ENCODE results near the gene STK32C.
"Not testable (repeated sequence)": the region's sequence is repeated elsewhere in the genome, so short reads cannot be mapped to it uniquely, and the experiment has no call there.

STK32C gene

DNA sequence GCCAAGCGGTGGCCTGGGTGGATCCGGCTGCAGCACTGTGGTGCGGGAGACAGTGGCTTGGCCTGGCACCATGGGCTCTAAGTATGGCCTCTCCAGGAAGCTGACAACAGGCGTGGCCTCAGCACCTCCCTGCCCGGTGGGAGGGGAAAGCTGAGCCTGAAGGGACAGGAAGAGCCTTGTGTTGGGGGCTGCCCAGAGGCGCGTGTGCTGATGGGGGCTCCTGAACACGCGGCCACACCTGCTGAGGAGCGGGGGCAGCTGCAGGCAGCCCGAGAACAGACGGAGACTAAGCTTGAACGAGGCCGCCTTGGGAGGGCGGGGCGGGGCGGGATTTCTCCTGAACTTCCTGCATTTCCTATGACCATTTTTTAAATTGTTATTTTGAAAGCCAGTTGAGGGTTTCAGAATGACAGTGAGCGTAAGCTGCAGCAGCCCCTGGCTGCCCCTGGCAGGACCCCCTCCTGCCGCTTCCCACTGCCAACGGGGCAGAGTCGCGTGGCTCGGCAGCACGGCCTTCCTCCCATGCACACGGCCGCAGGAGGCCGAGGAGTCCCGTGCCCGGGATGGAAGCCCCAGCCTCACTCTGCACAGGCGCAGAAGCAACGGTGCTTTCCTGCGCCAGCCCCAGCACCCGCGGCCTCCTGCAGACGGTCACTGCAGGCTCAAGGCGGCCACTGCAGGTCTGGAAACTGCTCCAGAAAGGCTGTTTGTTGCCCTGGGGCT is 77.8 kb downstream of the STK32C start:
- no peak for DNase-seq (ENCODE audit: low read depth)

DNA sequence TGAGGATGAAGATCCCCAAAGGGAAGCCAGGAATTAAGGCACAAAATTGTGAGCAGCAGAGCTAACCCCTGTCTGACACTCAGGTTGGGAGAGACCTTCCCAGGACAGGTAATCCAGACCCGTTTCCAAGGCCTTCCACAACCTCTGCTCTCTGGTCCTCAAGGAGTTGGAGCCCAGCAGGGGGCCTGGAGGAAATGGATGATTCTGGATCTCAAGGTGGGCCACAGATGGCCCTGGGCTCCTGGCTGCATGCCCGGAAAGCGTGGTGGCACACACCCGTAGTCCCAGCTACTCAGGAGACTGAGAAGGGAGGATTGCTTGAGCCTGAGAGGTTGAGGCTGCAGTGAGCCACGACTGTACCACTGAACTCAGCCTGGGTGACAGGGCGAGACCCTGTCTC is 78.7 kb downstream of the STK32C start:
- DNase-seq (ENCODE audit: low read depth): no peak

DNA sequence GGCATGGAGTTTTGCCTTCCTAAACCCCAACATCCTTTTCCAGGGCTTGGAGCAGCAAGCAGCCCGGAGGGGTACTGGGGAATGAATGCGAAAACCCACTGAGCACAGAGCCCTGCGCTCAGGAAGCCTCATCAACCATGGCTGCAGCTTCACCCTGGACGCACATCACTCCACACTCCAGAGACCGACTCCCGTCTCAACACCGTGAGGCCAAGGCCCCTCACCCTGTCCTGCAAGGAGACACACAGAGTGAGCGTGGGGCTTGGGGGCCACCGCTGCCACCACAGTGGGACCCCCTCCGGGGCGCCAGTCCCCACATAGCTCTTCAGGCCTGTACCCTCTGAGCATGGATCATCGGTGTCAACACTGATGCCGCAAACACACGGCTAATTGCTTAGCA is 79.1 kb downstream of the STK32C start:
- DNase-seq (ENCODE audit: low read depth): no peak

DNA sequence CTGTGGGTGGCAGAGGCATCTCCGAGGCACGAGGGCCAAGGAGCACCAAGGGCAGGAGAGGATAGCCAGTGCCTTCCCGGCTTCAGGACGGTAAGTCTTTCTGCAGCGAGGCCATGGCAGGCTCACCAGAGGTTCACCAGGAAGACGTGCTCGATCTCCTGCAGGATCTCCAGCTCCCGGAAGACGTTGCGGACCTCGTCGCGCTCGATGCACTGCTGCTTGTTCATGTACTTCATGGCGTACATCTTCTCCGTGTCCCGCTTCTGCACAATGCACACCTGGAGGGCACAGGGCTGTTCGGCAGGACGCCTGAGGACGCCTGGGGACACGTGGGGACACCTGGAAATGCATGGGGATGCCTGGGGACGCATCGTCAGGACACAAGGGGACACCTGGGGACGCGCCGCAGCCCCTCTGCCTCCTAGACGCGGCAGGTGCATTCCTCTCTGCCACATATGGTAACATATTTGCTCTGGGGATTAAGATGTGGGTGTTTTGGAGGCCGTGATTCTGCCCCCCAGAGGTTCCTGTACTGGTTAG is 79.8 kb downstream of the STK32C start:
- DNase-seq (ENCODE audit: low read depth): no peak

DNA sequence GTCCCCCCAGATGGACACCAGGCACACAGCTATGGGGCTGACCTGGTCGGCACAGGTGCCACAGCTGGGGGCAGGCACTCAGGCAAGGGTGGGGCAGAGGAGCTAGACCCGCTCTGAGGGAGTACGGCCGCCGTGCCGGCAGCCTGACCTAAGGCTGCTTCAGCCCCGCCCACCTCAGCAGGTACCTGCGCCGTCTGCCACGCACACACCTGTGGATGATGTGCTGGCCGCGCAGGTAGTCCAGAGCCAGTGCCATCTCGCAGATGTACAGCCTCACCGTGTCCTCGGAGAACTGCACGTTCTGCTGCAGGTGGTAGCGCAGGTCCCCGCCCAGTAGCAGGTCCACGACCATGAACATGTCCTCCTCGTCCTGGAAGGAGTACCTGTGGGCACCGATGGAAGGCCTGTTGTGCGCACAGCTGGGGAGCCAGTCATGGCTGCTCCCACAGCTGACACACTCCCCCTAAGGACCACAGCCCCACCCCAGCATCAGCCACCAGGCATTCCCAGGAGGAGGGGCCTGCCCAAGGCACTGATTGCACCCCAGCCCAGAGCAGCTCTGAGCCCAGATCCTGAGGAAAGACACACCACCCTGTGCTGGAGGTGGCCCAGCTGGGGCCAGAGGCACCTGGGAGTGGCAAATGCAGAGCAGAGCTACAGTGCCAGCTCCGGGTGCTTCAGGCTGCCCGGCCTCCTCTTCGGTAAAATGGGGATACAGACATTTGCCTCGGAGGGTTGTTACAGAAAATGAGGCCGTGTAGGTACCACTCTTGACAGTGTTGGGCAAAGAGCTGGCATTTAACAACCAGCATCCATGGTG is 81.0 kb downstream of the STK32C start:
- no peak for DNase-seq (ENCODE audit: low read depth)

DNA sequence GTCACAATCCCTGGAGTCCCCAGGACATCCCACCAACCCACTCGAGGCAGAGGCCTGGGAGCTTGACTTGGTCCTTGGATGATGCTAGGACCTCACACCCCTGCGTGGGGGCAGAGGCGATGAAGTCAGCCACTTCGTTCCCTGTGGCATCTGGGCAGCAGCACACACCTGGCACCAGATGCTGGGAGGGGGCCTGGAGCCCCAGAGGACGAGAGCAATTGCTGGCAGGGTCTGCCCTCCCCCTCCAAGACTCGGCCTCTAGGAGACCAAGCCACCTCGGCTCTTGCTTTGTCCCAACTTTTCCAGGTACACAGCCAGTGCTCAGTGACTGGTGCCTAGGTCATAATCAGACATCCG is 81.9 kb downstream of the STK32C start:
- DNase-seq (ENCODE audit: low read depth): no peak

DNA sequence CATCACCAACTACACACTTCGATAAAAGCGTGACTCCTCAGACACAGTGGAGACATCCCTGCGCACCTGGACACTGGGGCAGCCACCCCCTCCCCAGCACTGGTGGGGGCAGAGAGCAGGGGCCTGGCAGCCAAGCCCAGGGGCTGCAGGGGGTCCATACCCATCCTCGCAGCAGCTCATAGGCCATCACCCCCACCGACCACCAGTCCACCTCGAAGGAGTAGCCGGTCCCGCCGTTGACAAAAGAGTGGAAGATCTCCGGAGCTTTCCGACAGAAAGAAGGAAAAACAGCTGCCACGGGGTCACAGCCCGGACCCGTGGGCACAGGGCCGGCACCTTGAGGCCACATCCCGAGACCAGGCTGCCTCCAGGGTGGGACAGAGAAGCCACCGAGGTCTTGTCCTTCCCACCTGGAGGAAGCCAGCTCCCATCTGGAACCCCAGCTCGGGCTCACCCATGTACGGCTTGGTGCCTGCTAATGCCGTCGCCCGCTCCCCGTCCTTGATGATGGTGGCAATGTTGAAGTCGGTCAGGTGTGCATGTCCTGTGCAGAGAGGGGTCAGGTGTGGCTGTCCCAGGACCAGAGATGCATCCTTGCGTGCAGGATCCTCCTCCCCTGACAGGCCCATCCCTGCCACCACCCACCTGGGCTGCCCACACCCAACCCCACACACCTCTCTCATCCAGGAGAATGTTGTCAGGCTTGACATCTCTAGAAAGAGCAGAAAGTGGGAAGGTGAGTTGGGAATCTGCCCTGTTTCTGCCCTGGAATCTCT is 82.5 kb downstream of the STK32C start:
- DNase-seq (ENCODE audit: low read depth): no peak

DNA sequence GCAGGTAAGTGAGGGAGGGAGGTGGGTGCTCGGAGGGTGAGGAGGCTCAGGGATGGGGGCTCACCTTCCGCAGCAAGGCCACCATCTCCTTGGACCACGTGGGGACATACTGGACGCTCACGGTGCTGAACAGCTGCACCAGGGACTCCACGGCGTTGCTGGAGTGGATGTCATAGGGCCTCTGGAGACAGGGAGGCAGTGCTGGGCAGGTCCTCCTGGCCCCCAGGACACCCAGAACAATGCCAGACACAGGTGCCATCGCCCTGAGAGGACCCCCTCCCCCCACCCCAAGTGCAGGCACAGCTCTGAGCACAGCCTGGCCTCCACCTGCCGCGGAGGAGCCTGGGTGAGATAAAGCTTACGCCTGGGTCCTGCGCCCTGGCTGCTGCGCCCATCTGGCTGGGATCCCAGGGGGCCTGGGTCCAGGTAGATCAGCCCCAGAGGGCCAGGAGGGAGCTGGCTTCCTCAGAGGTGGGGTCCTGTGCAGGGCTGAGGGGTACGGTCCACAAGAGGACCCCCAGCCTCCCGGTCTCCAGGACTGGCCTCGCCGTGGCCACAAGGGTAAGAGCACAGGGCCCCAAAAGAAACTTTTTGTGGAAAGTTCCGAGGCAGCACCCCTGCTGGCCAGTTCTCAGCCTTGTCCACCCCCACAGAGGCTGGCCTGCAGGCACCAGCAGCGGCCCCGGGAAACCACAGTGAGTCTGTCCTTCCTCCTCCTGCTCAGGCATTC is 83.2 kb downstream of the STK32C start:
- DNase-seq (ENCODE audit: low read depth): no peak

DNA sequence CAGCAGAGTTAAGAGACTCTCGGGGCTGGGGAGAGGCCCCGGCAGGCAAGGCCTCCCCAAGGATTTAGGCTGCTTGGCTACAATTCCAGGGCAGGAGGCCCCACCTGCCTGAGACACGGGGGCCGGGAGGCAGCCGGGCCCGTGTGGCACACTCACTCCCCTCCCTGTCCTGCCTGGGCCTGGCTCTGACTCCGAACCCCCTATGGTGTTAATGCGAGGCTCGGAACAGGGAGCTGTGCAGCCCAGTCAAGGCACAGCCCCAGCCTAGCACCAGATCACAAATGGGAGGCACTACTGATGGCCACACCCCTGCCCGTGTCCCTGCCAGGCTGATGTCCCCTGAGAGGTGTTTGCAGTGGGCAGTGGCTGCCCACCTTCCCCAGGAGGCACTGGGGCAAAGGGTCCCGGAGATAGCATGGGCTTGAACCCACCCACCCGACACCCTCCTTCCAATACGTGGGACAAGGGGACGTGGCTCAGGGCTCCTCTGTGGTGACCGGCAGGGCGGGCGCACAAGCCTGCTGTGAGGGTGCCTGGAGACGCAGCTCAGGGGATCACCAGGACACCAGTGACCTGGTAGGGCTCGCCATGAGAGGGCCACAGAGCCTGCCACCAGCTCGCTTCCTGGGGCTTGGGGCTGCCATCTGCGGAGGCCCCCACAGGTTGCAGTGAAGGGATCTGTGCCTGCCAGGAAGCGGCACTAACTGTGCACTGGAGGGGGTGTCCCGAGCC is 84.0 kb downstream of the STK32C start:
- no peak for DNase-seq (ENCODE audit: low read depth)

DNA sequence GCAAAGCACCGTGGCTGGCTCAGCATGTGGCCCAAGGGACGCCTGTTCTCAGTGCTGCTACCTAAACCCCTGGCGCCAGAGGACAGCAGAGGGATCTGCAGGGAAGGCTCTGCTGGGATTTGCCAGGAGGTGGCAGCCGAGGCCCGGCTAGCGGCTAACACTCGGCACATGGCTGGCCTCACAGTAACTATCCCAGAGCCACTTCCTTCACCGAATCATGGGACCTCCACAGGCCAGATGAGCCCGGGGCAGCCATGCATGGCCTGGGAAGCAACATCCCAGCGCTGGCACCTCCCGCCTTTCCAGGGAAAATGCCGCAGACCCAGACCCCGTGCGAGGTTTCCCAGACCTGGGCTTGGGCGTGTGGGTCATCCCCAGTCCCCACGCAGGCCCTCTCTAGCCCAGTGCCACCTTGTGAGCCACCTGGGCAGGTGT is 84.6 kb downstream of the STK32C start:
- peak; percentile 68 for DNase-seq (ENCODE audit: low read depth)

DNA sequence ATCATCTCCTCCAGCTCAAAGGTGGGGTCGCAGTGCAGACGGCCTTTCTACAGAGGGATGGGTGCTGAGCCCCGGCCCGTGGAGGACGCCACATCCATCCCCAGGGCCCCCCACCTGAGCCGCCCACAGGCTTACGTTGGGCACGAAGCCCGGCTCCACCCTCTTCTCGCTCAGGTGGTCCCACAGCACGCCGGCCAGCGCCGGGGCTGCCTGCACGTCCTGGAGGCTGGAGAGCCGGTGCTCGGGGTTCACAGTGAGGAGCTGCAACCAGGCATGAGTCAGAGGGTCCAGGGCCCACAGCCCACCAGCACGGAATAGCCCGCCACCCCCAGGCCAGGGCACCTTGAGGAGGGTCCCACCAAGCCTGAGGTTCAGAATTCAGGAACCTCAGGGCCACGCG is 85.0 kb downstream of the STK32C start:
- no peak for DNase-seq (ENCODE audit: low read depth)

DNA sequence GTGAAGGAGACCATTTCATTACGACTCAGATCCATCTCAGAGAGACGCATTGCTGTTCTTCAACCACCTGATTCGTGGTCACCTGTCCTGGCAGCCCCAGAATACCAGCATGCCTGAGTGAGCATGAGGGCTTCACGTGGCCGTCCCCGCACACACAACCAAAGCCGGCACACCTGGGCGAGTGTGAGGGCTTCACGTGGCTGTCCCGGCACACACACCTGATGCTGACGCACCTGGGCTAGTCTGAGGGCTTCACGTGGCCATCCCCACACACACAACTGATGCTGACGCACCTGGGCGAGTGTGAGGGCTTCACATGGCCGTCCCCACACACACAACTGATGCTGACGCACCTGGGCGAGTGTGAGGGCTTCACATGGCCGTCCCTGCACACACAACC is 86.8 kb downstream of the STK32C start:
- not testable (repeated sequence) for DNase-seq (ENCODE audit: low read depth)

DNA sequence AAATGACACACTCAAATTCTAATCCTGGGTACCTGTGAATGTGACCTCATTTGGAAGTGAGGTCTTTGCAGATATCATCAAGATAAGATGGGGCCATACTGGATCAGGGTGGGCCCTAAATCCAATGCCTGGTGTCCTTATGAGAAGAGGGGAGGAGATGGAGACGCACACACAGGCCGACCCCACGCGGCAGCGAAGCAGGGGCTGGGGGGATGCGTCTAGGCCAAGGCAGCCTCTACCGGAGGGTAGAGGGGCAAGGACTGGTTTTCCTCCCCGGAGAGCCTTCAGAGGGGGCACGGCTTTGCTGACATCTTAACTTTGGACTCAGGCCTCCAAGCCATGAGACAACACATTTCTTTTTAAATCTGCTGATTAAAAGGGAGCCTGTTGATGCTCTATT is 87.7 kb downstream of the STK32C start:
- no peak for DNase-seq (ENCODE audit: low read depth)

DNA sequence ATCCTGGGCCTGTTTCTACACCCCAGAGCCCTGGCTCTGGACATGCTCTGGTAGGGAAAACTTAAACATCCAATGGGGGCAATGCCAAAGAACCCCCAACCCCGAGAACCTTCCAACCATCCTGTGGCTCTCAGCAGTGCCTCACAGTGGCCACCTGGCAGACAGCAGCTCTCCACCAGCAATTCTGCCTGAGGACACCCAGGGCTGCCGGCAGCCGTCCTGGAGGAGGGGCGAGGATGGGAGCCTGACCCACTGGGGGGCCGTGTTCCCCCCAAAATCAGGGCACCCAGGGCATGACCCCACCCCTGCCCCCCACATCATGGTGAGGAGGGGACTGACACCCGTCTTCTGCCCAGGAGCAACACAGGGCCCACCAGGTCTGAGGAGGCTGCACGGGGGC is 88.3 kb downstream of the STK32C start:
- DNase-seq (ENCODE audit: low read depth): no peak

DNA sequence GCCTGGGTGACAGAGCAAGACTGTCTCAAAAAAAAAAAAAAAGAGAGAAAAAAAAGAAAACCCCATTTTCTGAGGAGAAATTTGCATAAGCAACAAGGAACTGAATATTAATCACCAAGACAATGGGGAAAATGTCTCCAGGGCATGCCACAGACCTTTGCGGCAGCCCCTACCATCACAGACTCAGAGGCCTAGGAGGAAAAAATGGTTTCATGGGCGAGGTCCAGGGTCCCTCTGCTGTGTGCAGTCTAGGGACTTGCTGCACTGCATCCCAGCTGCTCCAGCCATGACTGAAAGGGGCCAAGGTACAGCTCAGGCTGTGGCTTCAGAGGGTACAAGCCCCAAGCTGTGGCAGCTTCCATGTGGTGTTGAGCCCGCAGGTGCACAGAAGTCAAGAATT is 91.3 kb downstream of the STK32C start:
- DNase-seq (ENCODE audit: low read depth): not testable (repeated sequence)

DNA sequence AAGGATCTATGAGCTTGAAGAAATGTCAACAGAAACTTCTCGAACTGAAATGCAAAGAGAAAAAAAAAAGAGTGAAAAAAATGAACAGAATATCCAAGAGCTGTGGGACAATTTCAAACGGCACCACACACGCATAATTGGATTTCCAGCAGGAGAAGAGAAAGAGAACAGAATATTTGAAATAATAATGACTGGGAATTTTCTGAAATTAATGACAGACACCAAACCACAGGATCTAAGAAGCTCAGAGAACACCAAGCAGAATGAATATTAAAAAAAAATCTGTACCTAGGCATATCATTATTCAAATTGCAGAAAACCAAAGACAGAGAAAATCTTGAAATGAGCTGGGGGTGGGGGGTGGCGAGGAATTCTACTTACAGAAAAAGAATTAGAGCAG is 93.8 kb downstream of the STK32C start:
- no peak for DNase-seq (ENCODE audit: low read depth)

DNA sequence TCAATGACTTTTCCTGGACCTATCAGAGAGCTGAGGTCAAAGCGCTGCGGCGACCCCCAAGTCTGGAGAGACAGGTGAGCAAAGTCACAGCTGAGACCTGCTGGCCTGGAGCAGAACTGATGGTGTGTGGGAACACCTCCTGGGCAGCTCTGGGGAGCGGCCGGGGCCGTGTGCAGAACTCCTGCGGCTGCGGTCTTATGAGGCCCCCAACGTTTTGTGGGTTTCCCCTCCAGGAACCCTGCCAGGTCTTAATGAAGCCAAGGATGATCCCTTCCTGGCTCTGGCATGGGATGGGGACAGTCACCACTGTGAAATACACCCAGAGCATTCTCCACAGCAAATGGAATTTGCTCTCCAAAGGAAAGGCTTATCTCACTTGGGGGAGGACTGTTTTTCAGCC is 94.9 kb downstream of the STK32C start:
- DNase-seq (ENCODE audit: low read depth): no peak

DNA sequence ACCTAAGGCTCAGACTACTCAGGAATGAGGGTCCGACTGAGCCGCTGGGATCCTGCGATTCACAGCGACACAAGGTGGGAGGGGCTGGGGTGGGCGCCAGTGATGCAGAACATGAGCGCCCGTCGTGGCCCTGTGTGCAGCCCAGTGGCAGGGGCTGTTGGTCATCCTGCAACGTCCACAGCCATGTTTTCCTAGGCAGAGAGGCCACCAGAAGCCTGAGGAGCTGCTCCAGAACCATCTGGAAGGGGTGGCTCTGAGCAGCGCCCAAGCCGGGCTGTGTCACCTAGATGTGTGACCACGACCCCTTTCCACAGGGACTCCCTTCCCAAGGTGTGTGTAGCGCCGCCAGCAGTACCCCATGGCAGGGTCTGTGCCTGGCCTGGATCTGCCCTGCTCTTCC is 96.5 kb downstream of the STK32C start:
- DNase-seq (ENCODE audit: low read depth): no peak

DNA sequence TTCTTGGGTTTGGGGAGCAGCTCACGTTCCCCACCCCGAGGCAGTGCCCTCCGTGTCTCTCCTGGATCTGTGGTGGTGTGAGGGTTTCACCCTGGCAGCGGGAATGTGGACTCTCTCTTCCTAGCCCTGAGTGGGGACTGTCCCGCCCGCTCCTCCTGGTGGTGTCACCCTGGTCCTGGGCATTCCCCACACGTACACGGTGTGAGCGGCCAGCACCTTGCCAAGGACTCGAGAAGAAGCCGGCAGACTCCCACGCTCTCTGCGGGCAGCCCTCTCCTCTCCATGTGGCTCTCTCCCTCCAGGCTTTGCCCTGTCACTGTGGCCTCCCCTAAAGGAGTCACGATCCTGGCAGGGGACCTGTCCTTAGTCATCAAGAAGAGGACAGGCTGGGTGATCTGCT is 97.0 kb downstream of the STK32C start:
- DNase-seq (ENCODE audit: low read depth): no peak

DNA sequence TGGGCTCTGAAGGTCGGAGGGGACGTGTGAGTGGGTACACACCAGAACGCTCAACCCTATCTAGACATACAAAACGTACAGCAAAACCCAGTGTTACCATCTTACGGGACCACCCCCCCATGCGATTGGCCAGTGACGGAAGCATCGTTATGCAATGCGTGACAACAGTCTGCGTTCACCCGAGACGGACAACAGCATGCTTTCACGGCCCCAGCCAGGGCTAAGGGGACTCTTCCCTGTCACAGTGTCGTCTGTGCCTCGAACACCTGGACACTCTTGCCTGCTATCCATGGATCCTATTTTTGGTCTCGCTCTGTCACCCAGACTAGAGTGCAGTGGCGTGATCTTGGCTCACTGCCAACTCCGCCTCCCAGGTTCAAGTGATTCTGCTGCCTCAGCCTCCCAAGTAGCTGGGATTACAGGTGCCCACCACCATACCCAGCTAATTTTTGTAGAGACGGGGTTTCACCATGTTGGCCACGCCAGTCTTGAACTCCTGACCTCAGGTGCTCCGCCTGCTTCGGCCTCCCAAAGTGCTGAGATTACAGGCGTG is 97.7 kb downstream of the STK32C start:
- DNase-seq (ENCODE audit: low read depth): no peak

DNA sequence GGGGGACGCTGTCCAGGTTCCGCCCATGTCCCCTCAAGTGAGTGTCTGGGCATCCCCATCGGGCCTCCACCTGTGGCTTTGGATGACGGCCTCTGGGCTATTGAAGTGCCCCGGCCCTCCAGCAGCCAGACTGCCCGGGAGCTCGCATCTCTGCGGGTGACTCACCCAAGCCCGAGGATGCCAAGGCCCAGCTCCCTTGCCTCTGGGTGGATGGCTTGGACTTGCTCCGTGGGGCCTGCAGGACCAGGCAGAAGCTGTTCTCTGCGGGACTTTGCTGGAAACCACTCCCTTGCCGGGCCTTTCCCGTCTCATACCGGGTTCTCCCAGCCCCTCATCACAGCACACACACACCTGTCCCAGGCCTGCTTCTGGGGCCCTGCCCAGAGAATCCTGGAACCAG is 98.6 kb downstream of the STK32C start:
- DNase-seq (ENCODE audit: low read depth): no peak
